Measurements from ENCODE around the gene STEAP4. TPM values are rescaled to one million over a fixed set of nuclear protein-coding genes. Genes with fewer than 3 reads are reported as not detected.

STEAP4 gene
- total and polyA plus RNA-seq, 2 experiments from 2014 or later: 0.06 TPM; not detected in 1

- Histone ChIP-seq H4K20me1 (replicated peaks; ENCODE audit: insufficient read depth) (no peaks in the 10 kb centered on the region), H3K4me2 (no peak overlapping the region), H3K4me3 (no peak overlapping the region), H3K79me2 (replicated peaks; ENCODE audit: insufficient read depth) (no peaks in the 10 kb centered on the region), H3K27me3 (ENCODE audit: insufficient read depth) (no peaks in the 10 kb centered on the region), H3K9me2 (ENCODE audit: insufficient read depth) (peaks cover 8% of the 10 kb centered on the region; the same call in 1 of the 2 replicates), H3F3A (replicated peaks; ENCODE audit: low read depth) (no peaks in the 10 kb centered on the region), H3K4me1 (ENCODE audit: insufficient read depth) (no peaks in the 10 kb centered on the region), H2AFZ (no peak overlapping the region), H3K27ac (ENCODE audit: low read depth) (no peak overlapping the region), H3K36me3 (ENCODE audit: insufficient read depth) (no peaks in the 10 kb centered on the region)
- Mint-ChIP-seq H3K9me3 (peaks cover 15% of the 10 kb centered on the region), H3K4me3 (no peak overlapping the region), H3K27me3 (ENCODE audit: insufficient read depth, low read depth, poor library complexity) (no peaks in the 10 kb centered on the region), H3K4me1 (no peaks in the 10 kb centered on the region), H3K36me3 (ENCODE audit: low read depth) (peaks cover 10% of the 10 kb centered on the region; the same call in 1 of the 3 replicates), H3K27ac (no peak overlapping the region)
- ATAC-seq (no peak), DNase-seq (ENCODE audit: low spot score) (no peak)
- no peak for TF ChIP-seq ZNF462 (CRISPR knock-in tag; IDR thresholded peaks at IDR 0.05)
- TF ChIP-seq EZH2 (IDR thresholded peaks at IDR 0.05; ENCODE audit: low read depth, unreplicated experiment): no peak
- no peak for TF ChIP-seq NANOG (IDR thresholded peaks at IDR 0.05; ENCODE audit: borderline replicate concordance)
- no peak for TF ChIP-seq ZNF114 (CRISPR knock-in tag; IDR thresholded peaks at IDR 0.05)
- no peak for TF ChIP-seq POLR2AphosphoS5 (IDR thresholded peaks at IDR 0.05; ENCODE audit: low read depth)
- TF ChIP-seq JUNB (IDR thresholded peaks at IDR 0.05; ENCODE audit: unreplicated experiment): no peak
- no peak for TF ChIP-seq ETS1 (IDR thresholded peaks at IDR 0.05)
- no peak for TF ChIP-seq EZH2phosphoT487 (IDR thresholded peaks at IDR 0.05; ENCODE audit: unreplicated experiment)
- TF ChIP-seq ZNF331 (CRISPR knock-in tag; IDR thresholded peaks at IDR 0.05; ENCODE audit: low read depth): no peak
- TF ChIP-seq CREB1 (CRISPR knock-in tag; IDR thresholded peaks at IDR 0.05; ENCODE audit: low read depth): no peak
- no peak for TF ChIP-seq CTCF (conservative IDR thresholded peaks at IDR 0.05; ENCODE audit: low read depth in 2 of 2)
- no peak for TF ChIP-seq REST (IDR thresholded peaks at IDR 0.05; ENCODE audit: unreplicated experiment)
Measured at GRCh38 chr7:88331322-88331721, 24.6 kb upstream of the STEAP4 start.

Measured in GM23338 (cell line).